Fibroblast of mammary gland (primary cell): ENCODE measurements around the gene KEAP1.

Source experiments
- DNase-seq: peaks from one replicate; pipeline ENCODE4 v3.0.0-alpha.2; 2010; ENCODE audit warnings: low read depth
- H3K4me3 ChIP-seq: 2 replicates; pipeline ENCODE4 v1.5.1; 2011; ENCODE audit warnings: low read depth, mild to moderate bottlenecking, low read length, moderate library complexity; ENCODE audit not compliant: control insufficient read depth
- CTCF ChIP-seq: conservative IDR thresholded peaks from 2 replicates; pipeline ENCODE4 v1.5.1; 2011; ENCODE audit warnings: low read depth, low read length, inconsistent platforms; ENCODE audit not compliant: control insufficient read depth, insufficient read depth

The KEAP1 gene

GRCh38 chr19:10516671-10517286, 13.6 kb upstream of the KEAP1 start:
- DNase-seq = no peak
- no peak for TF ChIP-seq CTCF
- peak overlapping the region; percentile 29 for H3K4me3 ChIP-seq

GRCh38 chr19:10516064-10516385, 12.9 kb upstream of the KEAP1 start:
- TF ChIP-seq CTCF = no peak
- no peak for DNase-seq
- H3K4me3 ChIP-seq = no peak overlapping the region

- no peak for DNase-seq
- TF ChIP-seq CTCF = no peak
- H3K4me3 ChIP-seq = no peak overlapping the region
These were observed 11.3 kb upstream of the KEAP1 start for GRCh38 chr19:10514211-10515145.

GRCh38 chr19:10513223-10513622, 10.1 kb upstream of the KEAP1 start:
- DNase-seq = no peak
- no peak for TF ChIP-seq CTCF
- no peak overlapping the region for H3K4me3 ChIP-seq

- H3K4me3 ChIP-seq = no peak overlapping the region
- peak; percentile 60 for TF ChIP-seq CTCF
- no peak for DNase-seq
These were observed 7.2 kb upstream of the KEAP1 start for GRCh38 chr19:10510301-10510802.

GRCh38 chr19:10508707-10509106, 5.6 kb upstream of the KEAP1 start:
- TF ChIP-seq CTCF = no peak
- no peak overlapping the region for H3K4me3 ChIP-seq
- DNase-seq = peak; percentile 56
